ENCODE measurements around the gene FER1L5.

- TF ChIP-seq CTCF (IDR thresholded peaks at IDR 0.05) (no peak), POLR2A (IDR thresholded peaks at IDR 0.05) (no peak)
Measured at GRCh38 chr2:96684883-96685576, 42.5 kb downstream of the FER1L5 start.

Data from adrenal gland (tissue), 5 donors.